ENCODE results near the gene ITGA6. TPM values are rescaled to one million over a fixed set of nuclear protein-coding genes. Genes with fewer than 3 reads are reported as not detected.
A peak's percentile ranks its signal among the peaks of the same experiment; 100 is the strongest.

ITGA6 gene
- total RNA-seq, 6 experiments from 2014 or later, result 10.7 to 26.8 (median 17.2) TPM

- DNase-seq (no peak), ATAC-seq (no peak)
- Histone ChIP-seq H3K4me3 (no peak overlapping the region), H3K27me3 (no peaks in the 10 kb centered on the region), H3K4me1 (no peaks in the 10 kb centered on the region), H3K27ac (no peak overlapping the region), H3K36me3 (peaks cover 0 to 27% (median 3%) of the 10 kb centered on the region in 4 donors), H3K9me3 (no peaks in the 10 kb centered on the region)
- no peak for TF ChIP-seq CTCF (IDR thresholded peaks at IDR 0.05)
- no peak for TF ChIP-seq POLR2A (IDR thresholded peaks at IDR 0.05)
- intact Hi-C loops (cut with DNase I), result no loop called here
These were observed 62.3 kb downstream of the ITGA6 start for GRCh38 chr2:172489681-172490080.

GRCh38 chr2:172496160-172496608 lies 68.8 kb downstream of the ITGA6 start:
- intact Hi-C loops (cut with DNase I), result no loop called here
- peak in 2 of 4 donors; percentile 21 to 37 for ATAC-seq

GRCh38 chr2:172507199-172507598 lies 79.8 kb downstream of the ITGA6 start:
- TF ChIP-seq POLR2A (IDR thresholded peaks at IDR 0.05) (no peak), CTCF (IDR thresholded peaks at IDR 0.05) (no peak)
- no peak for DNase-seq
- WGBS (ENCODE audit: insufficient coverage, low coverage, low lambda C conversion rate, missing lambda C conversion rate), result 96% methylated on average over 4 of the region's 4 CpGs
- Histone ChIP-seq H3K36me3 (peaks cover 0 to 4% (median 0%) of the 10 kb centered on the region in 4 donors), H3K4me1 (no peaks in the 10 kb centered on the region), H3K27ac (no peak overlapping the region), H3K9me3 (peaks cover 0 to 6% (median 3%) of the 10 kb centered on the region in 4 donors), H3K27me3 (no peaks in the 10 kb centered on the region), H3K4me3 (no peak overlapping the region)
- ATAC-seq, result no peak
- intact Hi-C loops (cut with DNase I), result no loop called here

More at GRCh38 chr2:172496160-172496608, 68.8 kb downstream of the ITGA6 start:
- no peak for TF ChIP-seq CTCF (IDR thresholded peaks at IDR 0.05)
- no peak for TF ChIP-seq POLR2A (IDR thresholded peaks at IDR 0.05)
- Histone ChIP-seq H3K27me3 (no peaks in the 10 kb centered on the region), H3K27ac (no peak overlapping the region), H3K4me3 (no peak overlapping the region), H3K9me3 (no peaks in the 10 kb centered on the region), H3K4me1 (no peaks in the 10 kb centered on the region), H3K36me3 (peaks cover 0 to 18% (median 0%) of the 10 kb centered on the region in 4 donors)
- WGBS (ENCODE audit: insufficient coverage, low coverage, low lambda C conversion rate, missing lambda C conversion rate), result 64% methylated on average over 2 of the region's 3 CpGs
- no peak for DNase-seq

- DNase-seq (no peak), ATAC-seq (no peak)
- WGBS (ENCODE audit: insufficient coverage, low coverage, low lambda C conversion rate, missing lambda C conversion rate), result 76% methylated on average over 5 of the region's 6 CpGs
- Histone ChIP-seq H3K9me3 (peaks cover 0 to 15% (median 3%) of the 10 kb centered on the region in 4 donors), H3K27me3 (no peaks in the 10 kb centered on the region), H3K4me1 (no peaks in the 10 kb centered on the region), H3K27ac (no peak overlapping the region), H3K4me3 (no peak overlapping the region), H3K36me3 (no peaks in the 10 kb centered on the region)
- intact Hi-C loops (cut with DNase I), result no loop called here
- no peak for TF ChIP-seq CTCF (IDR thresholded peaks at IDR 0.05)
- TF ChIP-seq POLR2A (IDR thresholded peaks at IDR 0.05), result no peak
These were observed 82.7 kb downstream of the ITGA6 start for GRCh38 chr2:172510088-172510487.

- peaks cover 0 to 15% (median 3%) of the 10 kb centered on the region in 4 donors for H3K9me3 ChIP-seq
- no peaks in the 10 kb centered on the region for H3K27me3 ChIP-seq
- intact Hi-C loops (cut with DNase I), result no loop called here
- H3K4me1 ChIP-seq, result no peaks in the 10 kb centered on the region
- WGBS (ENCODE audit: insufficient coverage, low coverage, low lambda C conversion rate, missing lambda C conversion rate), result 54% methylated on average over 5 of the region's 5 CpGs
- TF ChIP-seq CTCF (IDR thresholded peaks at IDR 0.05), result no peak
- TF ChIP-seq POLR2A (IDR thresholded peaks at IDR 0.05), result no peak
- no peaks in the 10 kb centered on the region for H3K36me3 ChIP-seq
- H3K27ac ChIP-seq, result no peak overlapping the region
- DNase-seq (no peak), ATAC-seq (no peak)
- no peak overlapping the region for H3K4me3 ChIP-seq
These were observed 83.2 kb downstream of the ITGA6 start for GRCh38 chr2:172510548-172510947.
